Measurements from ENCODE around the gene ORC6.
"Not testable (repeated sequence)": the region's sequence is repeated elsewhere in the genome, so short reads cannot be mapped to it uniquely, and the experiment has no call there.

Gene ORC6

GRCh38 chr16:46689365-46690280, at the start of gene ORC6:
Gene ORC6, plus strand, starts transcription at chr16:46689659. Its CDS starts 47 bp downstream, at chr16:46689706.
- DNase-seq (ENCODE audit: low read depth, low spot score), result peak; percentile 91

GRCh38 chr16:46648656-46649055, 40.8 kb upstream of the ORC6 start:
- DNase-seq (ENCODE audit: low read depth, low spot score), result no peak

GRCh38 chr16:46649588-46650253, 39.7 kb upstream of the ORC6 start:
- no peak for DNase-seq (ENCODE audit: low read depth, low spot score)

- DNase-seq (ENCODE audit: low read depth, low spot score), result no peak
These were observed 39.2 kb upstream of the ORC6 start for GRCh38 chr16:46650254-46650623.

GRCh38 chr16:46651305-46651704, 38.2 kb upstream of the ORC6 start:
- DNase-seq (ENCODE audit: low read depth, low spot score), result no peak

- no peak for DNase-seq (ENCODE audit: low read depth, low spot score)
These were observed 30.5 kb upstream of the ORC6 start for GRCh38 chr16:46658925-46659324.

GRCh38 chr16:46662123-46662522, 27.3 kb upstream of the ORC6 start:
- no peak for DNase-seq (ENCODE audit: low read depth, low spot score)

GRCh38 chr16:46673320-46674013, 16.0 kb upstream of the ORC6 start:
- DNase-seq (ENCODE audit: low read depth, low spot score), result no peak

- DNase-seq (ENCODE audit: low read depth, low spot score), result not testable (repeated sequence)
These were observed 11.5 kb upstream of the ORC6 start for GRCh38 chr16:46677943-46678342.

GRCh38 chr16:46681867-46682266, 7.6 kb upstream of the ORC6 start:
- DNase-seq (ENCODE audit: low read depth, low spot score), result not testable (repeated sequence)

GRCh38 chr16:46686815-46687473, 2.5 kb upstream of the ORC6 start:
- DNase-seq (ENCODE audit: low read depth, low spot score), result no peak

GRCh38 chr16:46687486-46687885, 2.0 kb upstream of the ORC6 start:
- DNase-seq (ENCODE audit: low read depth, low spot score), result no peak

- DNase-seq (ENCODE audit: low read depth, low spot score), result no peak
These were observed 1.3 kb upstream of the ORC6 start for GRCh38 chr16:46688101-46688653.

GRCh38 chr16:46688654-46689364, 650 bp upstream of the ORC6 start, which contains the start of gene VPS35:
Gene VPS35, minus strand, starts transcription at chr16:46689178. Its CDS starts 45 bp downstream, at chr16:46689133.
- peak; percentile 97 for DNase-seq (ENCODE audit: low read depth, low spot score)

GRCh38 chr16:46690281-46691178, 1.1 kb downstream of the ORC6 start:
- no peak for DNase-seq (ENCODE audit: low read depth, low spot score)

- no peak for DNase-seq (ENCODE audit: low read depth, low spot score)
These were observed 2.3 kb downstream of the ORC6 start for GRCh38 chr16:46691726-46692125.

GRCh38 chr16:46693598-46693997, 4.1 kb downstream of the ORC6 start:
- no peak for DNase-seq (ENCODE audit: low read depth, low spot score)

GRCh38 chr16:46695937-46696336, 6.5 kb downstream of the ORC6 start:
- DNase-seq (ENCODE audit: low read depth, low spot score), result no peak

GRCh38 chr16:46696957-46697356, 7.5 kb downstream of the ORC6 start:
- DNase-seq (ENCODE audit: low read depth, low spot score), result no peak

GRCh38 chr16:46700048-46700447, 10.6 kb downstream of the ORC6 start:
- no peak for DNase-seq (ENCODE audit: low read depth, low spot score)
